Ovary (tissue), 9 donors: ENCODE results near the gene SMURF1. TPM values are rescaled to one million over a fixed set of nuclear protein-coding genes. Genes with fewer than 3 reads are reported as not detected.

ENCODE experiments used
- DNase-seq, 5 donors: peaks; one replicate each; pipeline ENCODE4 v3.0.0-alpha.2; 2019 to 2020
- H3K27ac ChIP-seq, 2 donors: fragments of 200-600 bp; one replicate each; pipeline versions ENCODE4 v1.5.1 to v1.8.0; 2019 to 2022
- H3K27me3 ChIP-seq: fragments of 200-600 bp; one replicate; pipeline ENCODE4 v1.8.0; 2022
- H3K36me3 ChIP-seq: fragments of 200-600 bp; sonication (generic); one replicate; pipeline ENCODE4 v1.5.1; 2019
- H3K4me1 ChIP-seq: one replicate; pipeline ENCODE4 v1.8.1; 2013; ENCODE audit warnings: mild to moderate bottlenecking, moderate library complexity; ENCODE audit not compliant: insufficient read depth
- H3K4me3 ChIP-seq: fragments of 200-600 bp; sonication (generic); one replicate; pipeline ENCODE4 v1.5.1; 2017
- H3K9me3 ChIP-seq, 2 donors: fragments of 200-600 bp in 1 of 2; sonication (generic) in 1 of 2; one replicate each; pipeline versions ENCODE4 v1.5.1 to v1.8.1; 2013 to 2019; ENCODE audit warnings: mild to moderate bottlenecking in 1 of 2, moderate library complexity in 1 of 2
- EP300 ChIP-seq: sonication (generic); formaldehyde crosslinking; IDR thresholded peaks from one replicate; pipeline ENCODE4 v1.6.1; 2017; ENCODE audit warnings: antibody characterized with exemption
- POLR2A ChIP-seq: fragments of 450-650 bp; IDR thresholded peaks from one replicate; pipeline ENCODE4 v1.6.1; 2017; ENCODE audit warnings: antibody characterized with exemption, mild to moderate bottlenecking, moderate library complexity
- WGBS, 3 donors: extraction: QIAGEN DNeasy Blood & Tissue Kit in 1 of 3; methylation state at CpG; one replicate each; pipeline versions ENCODE4 v1.1.5 to v1.1.7; 2013 to 2017; 5-methylcytosine and 5-hydroxymethylcytosine counted together
- intact Hi-C, 4 donors: fragments of 100-400 bp; cut with DNase I; formaldehyde crosslinking; loops; one replicate each; pipeline versions ENCODE4 v1.11.0 to v1.15.1; 2022 to 2023
- polyA plus RNA-seq, 2 donors: library from polyadenylated mRNA; stranded (reverse); fragments of 200-250 nt in 1 of 2; fragments of 350-450 nt in 1 of 2; fragmentation: Illumina TruSeq in 1 of 2; extraction: RNeasy Lipid Tissue Mini Kit (QIAGEN cat#74804) in 1 of 2; gene quantifications; one replicate each; pipeline ENCODE4 v1.2.3, GENCODE V29; 2013 to 2014
- total RNA-seq, 7 donors: library from RNA; depleted of rRNA in 2 of 7; stranded (reverse); fragments of >200 nt in 2 of 7; fragmentation: NEBNext Ultra II Directional in 3 of 7; extraction: Animal tissue kit (Norgen Biotek cat#: 25700) in 3 of 7; gene quantifications; one replicate each; pipeline versions ENCODE4 v1.1.0 to v1.2.4, GENCODE V29; 2016 to 2023
- TF ChIP-seq, protein P1 (sequence below), 3 donors: fragments of 450-650 bp in 2 of 3; fragments of 200-600 bp in 1 of 3; IDR thresholded peaks; one replicate each; pipeline versions ENCODE4 v1.5.1 to v1.8.0; 2016 to 2022; ENCODE audit warnings: antibody characterized with exemption in 3 of 3, mild to moderate bottlenecking in 1 of 3
- donor health status: DM: no; HTN: no; CAD: no; lungs with moderate emphysema.
- donor health status: DM: no; HTN: no; CAD: no.
- donor health status: Bipolar disorder and iron deficiency.
- donor health status: DM: yes; HTN: yes; CAD: no.
- donor health status: DM: no; HTN: no; CAD: no.
- donor health status: DM: yes; HTN: yes; CAD: no.

The SMURF1 gene
- total and polyA plus RNA-seq, 9 donors, result 15.1 to 40.3 (median 27.2) TPM

DNA sequence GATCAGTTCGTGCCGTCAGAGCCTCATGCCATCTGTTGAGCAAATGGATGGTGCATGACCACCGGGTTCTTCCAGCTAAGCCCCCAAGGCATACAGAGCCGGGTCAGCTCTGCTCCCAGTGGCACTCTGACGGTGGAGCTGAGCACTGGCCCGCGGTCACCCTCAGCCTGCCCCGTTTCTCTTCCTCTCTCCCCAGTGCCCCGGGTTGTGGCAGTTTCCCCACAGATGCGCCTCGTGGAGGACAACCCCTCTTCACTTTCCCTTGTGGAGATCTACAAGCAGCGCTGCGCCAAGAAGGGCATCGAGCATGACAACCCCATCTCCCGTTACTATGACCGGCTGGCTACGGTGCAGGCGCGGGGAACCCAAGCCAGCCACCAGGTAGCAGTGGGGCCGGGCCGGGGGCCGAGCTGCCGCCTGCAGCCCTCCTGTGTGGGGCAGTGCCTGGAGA, 135.7 kb downstream of the SMURF1 start:
- no peak for DNase-seq
- H3K27me3 ChIP-seq, result no peaks in the 10 kb centered on the region
- no peak overlapping the region for H3K4me3 ChIP-seq
- 94 to 96% (median 94%) methylated on average over 23 of the region's 23 CpGs for WGBS, 3 donors
- intact Hi-C loops, result no loop called here
- TF ChIP-seq EP300, result no peak
- TF ChIP-seq POLR2A, result no peak
- TF ChIP-seq, protein P1, sequence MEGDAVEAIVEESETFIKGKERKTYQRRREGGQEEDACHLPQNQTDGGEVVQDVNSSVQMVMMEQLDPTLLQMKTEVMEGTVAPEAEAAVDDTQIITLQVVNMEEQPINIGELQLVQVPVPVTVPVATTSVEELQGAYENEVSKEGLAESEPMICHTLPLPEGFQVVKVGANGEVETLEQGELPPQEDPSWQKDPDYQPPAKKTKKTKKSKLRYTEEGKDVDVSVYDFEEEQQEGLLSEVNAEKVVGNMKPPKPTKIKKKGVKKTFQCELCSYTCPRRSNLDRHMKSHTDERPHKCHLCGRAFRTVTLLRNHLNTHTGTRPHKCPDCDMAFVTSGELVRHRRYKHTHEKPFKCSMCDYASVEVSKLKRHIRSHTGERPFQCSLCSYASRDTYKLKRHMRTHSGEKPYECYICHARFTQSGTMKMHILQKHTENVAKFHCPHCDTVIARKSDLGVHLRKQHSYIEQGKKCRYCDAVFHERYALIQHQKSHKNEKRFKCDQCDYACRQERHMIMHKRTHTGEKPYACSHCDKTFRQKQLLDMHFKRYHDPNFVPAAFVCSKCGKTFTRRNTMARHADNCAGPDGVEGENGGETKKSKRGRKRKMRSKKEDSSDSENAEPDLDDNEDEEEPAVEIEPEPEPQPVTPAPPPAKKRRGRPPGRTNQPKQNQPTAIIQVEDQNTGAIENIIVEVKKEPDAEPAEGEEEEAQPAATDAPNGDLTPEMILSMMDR (IDR thresholded peaks at IDR 0.05), result no peak
- H3K27ac ChIP-seq, result no peak overlapping the region
- no peaks in the 10 kb centered on the region for H3K9me3 ChIP-seq
- H3K36me3 ChIP-seq, result no peaks in the 10 kb centered on the region
- no peaks in the 10 kb centered on the region for H3K4me1 ChIP-seq

DNA sequence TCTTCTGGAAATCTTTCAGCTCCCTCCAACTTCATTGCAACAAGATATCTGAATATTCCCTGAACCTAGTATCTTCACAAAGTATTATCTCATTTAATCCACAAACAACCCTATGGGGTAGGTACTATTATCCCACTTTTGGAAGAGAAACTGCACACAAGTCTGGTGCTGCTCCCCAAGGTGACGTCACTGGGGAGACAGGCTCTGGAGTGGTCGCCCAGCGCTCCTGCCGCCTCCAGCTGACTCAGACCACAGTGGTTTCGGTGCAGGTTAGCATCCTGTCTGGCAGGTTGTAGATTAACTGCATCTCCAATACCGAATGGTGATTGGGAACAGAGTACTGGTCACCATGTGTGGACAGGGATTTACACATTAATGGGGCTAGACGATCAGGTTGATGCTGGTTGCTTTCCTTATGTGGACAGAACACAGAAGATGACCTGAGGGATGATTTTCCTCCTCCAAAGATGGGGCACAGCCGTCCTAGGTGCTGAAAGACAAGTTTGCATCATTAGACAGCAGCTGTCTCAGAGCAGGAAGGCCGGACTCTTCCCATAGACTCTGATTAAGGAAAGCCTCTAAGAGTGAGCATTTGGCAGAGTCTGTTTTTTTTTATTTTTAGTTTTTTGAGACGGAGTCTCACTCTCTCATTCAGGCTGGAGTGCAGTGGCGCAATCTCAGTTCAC, 137.0 kb downstream of the SMURF1 start:
- intact Hi-C loops, result no loop called here
- no peaks in the 10 kb centered on the region for H3K36me3 ChIP-seq
- 85 to 92% (median 91%) methylated on average over 11 of the region's 11 CpGs for WGBS, 3 donors

DNA sequence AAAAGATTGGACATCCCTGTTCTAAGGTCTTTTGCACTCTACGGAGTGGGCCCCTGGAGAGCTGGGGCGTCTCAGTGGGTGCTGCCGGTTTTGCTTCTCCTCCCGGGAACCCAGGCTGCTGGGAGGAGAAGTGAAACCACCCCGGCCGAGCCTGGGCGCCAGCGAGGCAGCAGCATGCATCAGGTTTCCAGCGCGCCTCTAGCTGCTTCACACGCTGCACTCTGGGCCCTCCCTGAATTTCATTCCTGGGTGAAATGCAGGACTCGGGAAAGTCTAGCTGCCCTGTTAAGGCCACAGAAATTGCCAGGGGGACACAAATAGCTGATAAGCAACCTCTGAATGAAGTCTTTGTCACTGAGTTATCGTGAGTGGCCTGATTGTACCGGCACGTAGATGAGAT, 138.1 kb downstream of the SMURF1 start:
- intact Hi-C loops, result no loop called here
- no peak overlapping the region for H3K4me3 ChIP-seq
- no peak for DNase-seq
- no peaks in the 10 kb centered on the region for H3K9me3 ChIP-seq
- no peaks in the 10 kb centered on the region for H3K27me3 ChIP-seq
- H3K36me3 ChIP-seq, result no peaks in the 10 kb centered on the region
- WGBS, 3 donors, result 88 to 91% (median 90%) methylated on average over 15 of the region's 15 CpGs
- no peak overlapping the region for H3K27ac ChIP-seq
- no peaks in the 10 kb centered on the region for H3K4me1 ChIP-seq
- TF ChIP-seq POLR2A, result no peak
- TF ChIP-seq, protein P1 (IDR thresholded peaks at IDR 0.05), result no peak

More for the DNA sequence above, 137.0 kb downstream of the SMURF1 start:
- Histone ChIP-seq H3K27me3 (no peaks in the 10 kb centered on the region), H3K27ac (no peak overlapping the region), H3K4me1 (no peaks in the 10 kb centered on the region), H3K4me3 (no peak overlapping the region), H3K9me3 (no peaks in the 10 kb centered on the region)
- TF ChIP-seq, protein P1 (IDR thresholded peaks at IDR 0.05), result no peak
- TF ChIP-seq POLR2A, result no peak
- no peak for TF ChIP-seq EP300
- no peak for DNase-seq

DNA sequence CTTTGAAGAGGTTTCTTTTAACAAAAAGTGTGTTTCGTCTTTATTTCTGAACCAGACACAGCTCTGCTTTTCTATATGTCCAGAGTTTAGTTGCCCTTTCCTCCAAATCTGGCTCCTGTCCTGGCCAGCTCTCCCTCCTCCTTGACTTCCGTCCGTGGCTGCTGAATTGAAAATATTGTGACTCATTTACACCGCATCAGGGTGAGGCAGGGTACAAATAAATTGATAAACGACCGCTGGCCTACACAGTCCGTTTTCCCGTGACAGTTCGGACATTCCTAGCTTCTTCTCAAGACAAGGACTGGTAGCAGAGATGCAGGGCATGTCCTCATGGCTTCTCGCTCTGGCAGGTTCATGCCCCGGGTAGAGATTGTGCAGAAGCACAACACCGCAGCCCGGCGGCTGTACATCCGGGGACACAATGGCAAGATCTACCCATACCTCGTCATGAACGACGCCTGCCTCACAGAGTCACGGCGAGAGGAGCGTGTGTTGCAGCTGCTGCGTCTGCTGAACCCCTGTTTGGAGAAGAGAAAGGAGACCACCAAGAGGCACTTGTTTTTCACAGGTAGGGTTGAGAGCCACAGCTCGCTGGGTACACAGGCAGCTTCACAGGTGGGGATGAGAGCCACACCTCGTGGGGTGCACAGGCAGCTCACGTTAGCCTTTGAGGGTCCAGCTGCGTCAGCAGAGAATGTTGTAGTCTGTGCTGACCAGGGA, 139.0 kb downstream of the SMURF1 start:
- Histone ChIP-seq H3K4me1 (no peaks in the 10 kb centered on the region), H3K36me3 (no peaks in the 10 kb centered on the region), H3K9me3 (no peaks in the 10 kb centered on the region), H3K27ac (no peak overlapping the region), H3K4me3 (no peak overlapping the region), H3K27me3 (no peaks in the 10 kb centered on the region)
- no peak for DNase-seq
- 74 to 86% (median 80%) methylated on average over 26 of the region's 26 CpGs for WGBS, 3 donors
- TF ChIP-seq EP300, result no peak
- TF ChIP-seq, protein P1 (IDR thresholded peaks at IDR 0.05), result no peak
- TF ChIP-seq POLR2A, result no peak
- intact Hi-C loops, result no loop called here
